BJ (cell line): Measurements from ENCODE around the gene TLCD4. TPM values are rescaled to one million over a fixed set of nuclear protein-coding genes. Genes with fewer than 3 reads are reported as not detected.

Experiments used
- CTCF ChIA-PET: fragments of 350-600 bp; formaldehyde crosslinking; extraction: SDS; loops from one replicate; lab custom pipeline; 2021; ENCODE audit warnings: antibody characterized with exemption, inconsistent platforms; lab: Yijun Ruan, JAX
- POLR2A ChIA-PET: fragments of 300-600 bp; sonication (Branson Sonifier 250); formaldehyde crosslinking; extraction: SDS; loops from one replicate; lab custom pipeline; 2021; ENCODE audit warnings: antibody characterized with exemption; lab: Charles Lee
- DNase-seq: peaks from one replicate; pipeline ENCODE4 v3.0.0-alpha.2; 2011; ENCODE audit warnings: low read depth
- H3K27me3 ChIP-seq: 2 replicates; pipeline ENCODE4 v1.6.0; 2011; ENCODE audit warnings: low read length; ENCODE audit not compliant: control insufficient read depth, insufficient read depth
- H3K36me3 ChIP-seq: 2 replicates; pipeline ENCODE4 v1.5.1; 2011; ENCODE audit warnings: low read length; ENCODE audit not compliant: control insufficient read depth, insufficient read depth
- H3K4me3 ChIP-seq: 2 replicates; pipeline ENCODE4 v1.5.1; 2011; ENCODE audit warnings: low read depth, mild to moderate bottlenecking, control low read depth, low read length
- polyA plus RNA-seq: library from polyadenylated mRNA; depleted of rRNA; stranded (reverse); fragments of >200 nt; gene quantifications from 2 replicates; pipeline ENCODE4 v1.2.3, GENCODE V29; 2011
- TF ChIP-seq, protein P1 (sequence below): IDR thresholded peaks from 2 replicates; pipeline ENCODE4 v1.5.1; 2011; ENCODE audit warnings: low read depth, mild to moderate bottlenecking, control low read depth, inconsistent platforms, low read length, moderate library complexity; ENCODE audit not compliant: insufficient read depth

Gene TLCD4
- polyA plus RNA-seq, 1 experiment = 0.09 TPM

DNA sequence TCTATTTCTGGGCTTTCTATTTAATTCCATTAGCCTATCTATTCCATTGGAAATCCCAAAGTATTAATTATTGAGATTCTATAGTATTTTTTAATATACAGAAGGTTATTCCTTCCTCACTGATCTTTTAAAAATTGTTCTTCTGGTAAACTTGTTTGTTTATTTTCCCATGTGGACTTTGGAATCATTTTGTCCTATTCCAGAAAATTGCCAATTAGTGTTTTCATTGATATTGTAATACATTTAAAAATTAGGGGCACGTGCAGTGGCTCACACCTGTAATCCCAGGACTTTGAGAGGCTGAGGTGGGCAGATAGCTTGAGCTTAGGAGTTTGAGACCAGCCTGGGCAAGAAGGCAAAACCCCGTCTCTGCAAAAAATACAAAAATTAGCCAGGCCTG is 8.4 kb upstream of the TLCD4 start:
- TF ChIP-seq, protein P1, sequence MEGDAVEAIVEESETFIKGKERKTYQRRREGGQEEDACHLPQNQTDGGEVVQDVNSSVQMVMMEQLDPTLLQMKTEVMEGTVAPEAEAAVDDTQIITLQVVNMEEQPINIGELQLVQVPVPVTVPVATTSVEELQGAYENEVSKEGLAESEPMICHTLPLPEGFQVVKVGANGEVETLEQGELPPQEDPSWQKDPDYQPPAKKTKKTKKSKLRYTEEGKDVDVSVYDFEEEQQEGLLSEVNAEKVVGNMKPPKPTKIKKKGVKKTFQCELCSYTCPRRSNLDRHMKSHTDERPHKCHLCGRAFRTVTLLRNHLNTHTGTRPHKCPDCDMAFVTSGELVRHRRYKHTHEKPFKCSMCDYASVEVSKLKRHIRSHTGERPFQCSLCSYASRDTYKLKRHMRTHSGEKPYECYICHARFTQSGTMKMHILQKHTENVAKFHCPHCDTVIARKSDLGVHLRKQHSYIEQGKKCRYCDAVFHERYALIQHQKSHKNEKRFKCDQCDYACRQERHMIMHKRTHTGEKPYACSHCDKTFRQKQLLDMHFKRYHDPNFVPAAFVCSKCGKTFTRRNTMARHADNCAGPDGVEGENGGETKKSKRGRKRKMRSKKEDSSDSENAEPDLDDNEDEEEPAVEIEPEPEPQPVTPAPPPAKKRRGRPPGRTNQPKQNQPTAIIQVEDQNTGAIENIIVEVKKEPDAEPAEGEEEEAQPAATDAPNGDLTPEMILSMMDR = no peak
- Histone ChIP-seq H3K36me3 (no peaks in the 10 kb centered on the region), H3K4me3 (no peak overlapping the region), H3K27me3 (peaks cover 5% of the 10 kb centered on the region)
- no peak for DNase-seq
- ChIA-PET POLR2A (no interaction called here), CTCF (interaction anchor here (1.9 kb wide), 1 partner anchor 9 kb away, joined by 4 read pairs; the partner anchor contains the start of gene TLCD4)

DNA sequence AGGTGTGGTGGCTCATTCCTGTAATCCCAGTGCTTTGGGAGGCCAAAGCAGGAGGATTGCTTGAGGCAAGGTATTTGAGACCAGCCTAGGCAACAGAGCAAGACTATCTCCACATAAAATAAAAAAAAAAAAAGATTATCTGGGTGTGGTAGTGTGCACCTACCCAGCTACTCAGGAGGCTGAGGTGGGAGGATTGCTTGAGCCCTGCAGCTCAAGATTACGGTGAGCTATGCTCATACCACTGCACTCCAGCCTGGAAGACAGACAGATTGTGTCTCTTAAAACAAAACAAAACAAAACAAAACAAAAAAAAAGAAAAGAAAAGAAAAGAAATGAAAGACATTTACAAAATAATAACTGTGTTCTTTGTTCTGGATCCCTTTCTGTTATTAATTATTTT is 6.1 kb upstream of the TLCD4 start:
- DNase-seq = no peak

DNA sequence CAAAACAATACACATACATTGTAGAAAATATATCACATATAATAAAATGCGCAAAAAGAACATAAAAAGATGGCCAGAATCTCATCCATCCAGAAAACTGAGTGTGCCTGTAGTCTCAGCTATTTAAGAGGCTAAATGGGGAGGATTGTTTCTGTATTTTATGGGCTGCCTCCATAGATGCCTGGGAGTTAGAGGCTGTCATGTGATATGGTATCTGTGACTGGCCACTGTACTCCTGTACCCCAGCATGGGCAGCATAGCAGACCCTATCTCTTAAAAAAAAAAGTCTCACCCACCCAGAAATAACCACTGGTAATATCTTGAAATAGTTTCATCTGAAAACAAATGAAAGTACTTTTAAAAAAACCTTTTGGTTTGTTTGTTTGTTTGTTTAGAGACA is 3.5 kb upstream of the TLCD4 start:
- DNase-seq = no peak
- TF ChIP-seq, protein P1 = no peak
- peaks cover 11% of the 10 kb centered on the region for H3K27me3 ChIP-seq
- ChIA-PET POLR2A (no interaction called here), CTCF (interaction anchor here (1.0 to 1.2 kb wide), 2 partner anchors 8 to 12 kb away, joined by 3 read pairs; no protein-coding TSS in a partner anchor)
- H3K4me3 ChIP-seq = no peak overlapping the region
- no peaks in the 10 kb centered on the region for H3K36me3 ChIP-seq

More for the DNA sequence above, 6.1 kb upstream of the TLCD4 start:
- H3K4me3 ChIP-seq = no peak overlapping the region
- H3K27me3 ChIP-seq = peaks cover 3% of the 10 kb centered on the region
- H3K36me3 ChIP-seq = no peaks in the 10 kb centered on the region
- POLR2A ChIA-PET = no interaction called here
- CTCF ChIA-PET = no interaction called here
- TF ChIP-seq, protein P1 = no peak

DNA sequence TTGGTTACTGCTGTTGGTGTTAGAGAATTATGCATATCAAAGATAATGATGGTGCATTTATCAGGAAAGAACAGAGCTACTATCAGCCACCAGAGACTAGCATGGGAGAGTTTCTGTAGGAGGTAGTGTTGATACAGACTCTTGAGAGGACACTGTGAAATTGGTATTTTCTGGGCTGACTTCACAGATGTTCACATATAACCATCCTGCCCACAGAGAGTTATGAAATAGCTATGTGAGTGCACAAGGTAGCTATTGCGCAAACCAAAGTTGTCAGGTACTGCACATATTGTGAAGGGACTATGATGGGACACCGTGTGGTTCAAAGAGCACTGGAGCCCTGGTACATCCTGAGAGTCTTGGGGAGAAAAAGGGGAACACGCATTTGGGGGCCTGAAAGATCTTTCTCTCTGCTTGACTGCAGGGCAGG is 1.4 kb upstream of the TLCD4 start:
- ChIA-PET CTCF (interaction anchor here (0.9 to 1.9 kb wide), 3 partner anchors 14 to 118 kb away, joined by 3 to 7 read pairs (median 6); partner anchors contain the start of gene RWDD3), POLR2A (no interaction called here)
- TF ChIP-seq, protein P1 = no peak
- H3K36me3 ChIP-seq = no peaks in the 10 kb centered on the region
- DNase-seq = no peak
- H3K27me3 ChIP-seq = peaks cover 11% of the 10 kb centered on the region
- H3K4me3 ChIP-seq = no peak overlapping the region

DNA sequence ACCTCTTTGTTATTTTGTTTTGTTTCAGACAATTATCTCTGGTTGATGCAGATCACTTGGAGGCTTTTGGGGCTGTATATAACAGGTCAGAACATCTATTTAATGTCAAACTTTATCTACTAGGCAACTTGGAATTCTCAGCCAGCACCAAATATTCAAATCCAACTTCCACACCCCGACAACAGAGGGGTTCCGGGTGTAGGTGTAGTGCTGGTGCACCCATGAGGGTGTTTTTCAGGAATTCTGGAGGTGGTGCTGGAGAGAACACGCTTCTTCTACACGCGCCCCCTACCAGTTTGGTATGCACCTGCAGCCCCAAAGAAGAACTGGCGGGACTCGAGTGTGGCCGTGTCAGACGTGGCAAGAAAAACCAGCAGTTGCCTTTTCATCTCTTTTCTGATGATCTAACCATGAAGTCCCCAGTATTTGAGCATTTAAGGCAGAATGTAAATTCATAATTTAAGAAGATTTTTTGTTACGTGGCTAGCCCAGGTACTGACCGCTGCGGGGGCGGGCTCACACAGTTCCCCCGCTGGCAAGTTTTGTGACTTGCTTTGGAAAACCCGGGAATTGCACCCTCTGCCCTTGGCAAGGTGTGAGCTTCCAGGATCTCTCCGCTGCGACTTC is 462 bp upstream of the TLCD4 start:
- Histone ChIP-seq H3K36me3 (no peaks in the 10 kb centered on the region), H3K27me3 (peaks cover 9% of the 10 kb centered on the region), H3K4me3 (peak overlapping the region; percentile 44)
- DNase-seq = no peak
- CTCF ChIA-PET = interaction anchor here (0.9 to 1.9 kb wide), 4 partner anchors 15 to 117 kb away, joined by 3 to 7 read pairs (median 5); partner anchors contain the start of gene RWDD3
- TF ChIP-seq, protein P1 = peak; percentile 50
- POLR2A ChIA-PET = no interaction called here
